Measurements from ENCODE around the gene CMSS1.

The CMSS1 gene

DNA sequence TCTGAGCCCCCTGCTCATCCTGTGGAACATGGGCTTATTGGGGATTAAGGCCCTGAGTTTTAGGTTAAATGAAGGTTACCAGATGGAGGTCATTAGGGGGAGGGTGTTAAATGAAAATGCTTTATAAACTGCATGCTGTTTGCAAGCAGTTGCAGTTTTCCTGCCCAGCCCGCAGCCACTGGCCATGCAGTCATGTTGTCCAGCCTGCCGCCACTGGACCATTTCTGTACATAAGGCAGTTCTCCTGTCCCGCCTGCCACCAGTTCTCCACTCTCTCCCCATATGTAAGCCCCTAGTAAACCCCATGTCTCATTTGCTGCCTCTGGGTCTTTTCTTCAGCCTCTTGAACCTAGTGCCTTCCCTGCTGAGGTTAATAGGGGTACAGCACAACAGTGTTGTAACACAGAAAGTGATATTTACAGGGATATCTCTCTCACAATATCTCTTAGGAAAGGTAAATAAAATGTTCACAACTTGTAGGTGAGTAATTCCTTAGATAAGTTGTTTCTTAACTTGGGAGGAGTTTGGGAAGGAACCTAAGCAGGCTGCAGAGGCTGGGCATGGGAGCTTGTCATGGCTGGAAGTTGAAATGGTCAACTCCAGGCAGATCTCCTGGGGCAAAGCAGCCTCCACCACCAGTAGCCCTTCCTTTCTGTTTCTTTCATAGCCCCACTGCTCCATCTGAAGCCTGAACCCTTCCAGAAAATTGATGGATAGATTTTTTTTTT lies 148.2 kb downstream of the CMSS1 start:
- H3K4me1 ChIP-seq (ENCODE audit: control insufficient read depth, low read depth, low read length) = no peaks in the 10 kb centered on the region
- H3K79me1 ChIP-seq (ENCODE audit: low read length) = no peaks in the 10 kb centered on the region
- H3K18ac ChIP-seq (ENCODE audit: low read length) = no peak overlapping the region
- no peak overlapping the region for H3K56ac ChIP-seq (ENCODE audit: low read length)
- DNase-seq = no peak
- no CpG with 5 or more reads among the region's 3 CpGs for WGBS (ENCODE audit: extremely low coverage, insufficient coverage, low lambda C conversion rate)
- no peak overlapping the region for H2BK5ac ChIP-seq (ENCODE audit: low read length)
- H3K27ac ChIP-seq (ENCODE audit: low read depth, low read length) = no peak overlapping the region
- H3K4me3 ChIP-seq (ENCODE audit: low read length) = no peak overlapping the region
- no peaks in the 10 kb centered on the region for H3K36me3 ChIP-seq (ENCODE audit: control insufficient read depth, insufficient read depth, low read length)
- no peak overlapping the region for H3K9ac ChIP-seq (ENCODE audit: low read length)
- no peak overlapping the region for H2BK15ac ChIP-seq (replicated peaks; ENCODE audit: low read depth)
- H3K23ac ChIP-seq (ENCODE audit: low read length) = no peak overlapping the region
- H2AK5ac ChIP-seq (ENCODE audit: low read length) = no peak overlapping the region
- H2BK120ac ChIP-seq (ENCODE audit: low read depth, low read length) = no peak overlapping the region
- H3K4ac ChIP-seq (ENCODE audit: low read depth, low read length) = no peak overlapping the region
- no peak overlapping the region for H4K5ac ChIP-seq (ENCODE audit: low read length)
- H3K27me3 ChIP-seq (ENCODE audit: insufficient read depth, low read length, poor library complexity) = no peaks in the 10 kb centered on the region
- no peak overlapping the region for H3K4me2 ChIP-seq (ENCODE audit: low read length)
- H4K8ac ChIP-seq (ENCODE audit: low read depth, low read length) = no peak overlapping the region
- no peaks in the 10 kb centered on the region for H3K79me2 ChIP-seq (ENCODE audit: control insufficient read depth, insufficient read depth, low read length)

DNA sequence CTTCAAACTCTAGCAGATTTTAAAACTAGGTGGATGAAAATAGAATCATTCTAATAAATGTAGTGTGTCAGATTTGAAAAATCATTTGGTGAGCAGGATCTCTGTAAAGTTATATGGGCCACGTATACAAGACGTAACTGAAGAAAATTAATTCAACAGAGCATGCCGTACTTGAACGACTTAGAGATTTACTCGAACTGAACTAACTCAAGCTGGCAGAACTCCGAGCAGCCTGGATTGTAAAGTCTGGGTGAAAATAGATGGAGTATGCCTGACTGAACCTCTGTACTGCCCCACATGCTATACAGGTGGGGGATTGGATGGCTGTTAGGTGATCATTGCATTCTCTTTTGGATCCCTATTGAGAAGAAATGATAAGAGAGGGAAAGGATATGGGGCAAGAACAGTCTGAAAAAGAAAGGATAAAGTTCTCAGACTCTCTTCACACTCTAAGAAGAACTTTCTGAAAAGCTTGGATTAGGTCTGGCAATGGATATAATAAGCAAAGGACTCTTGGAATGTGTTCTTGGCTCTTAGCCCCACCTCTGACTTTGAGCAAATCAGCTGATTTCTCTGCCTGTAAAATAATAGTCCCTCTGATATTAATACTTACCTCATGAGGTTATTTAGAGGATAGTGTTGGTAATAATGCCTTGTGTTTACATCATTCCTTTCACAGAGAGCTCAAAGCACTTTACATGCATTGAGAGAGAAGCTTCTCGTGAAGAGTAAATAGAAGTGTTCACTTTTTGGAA lies 149.2 kb downstream of the CMSS1 start:
- no peak overlapping the region for H4K5ac ChIP-seq (ENCODE audit: low read length)
- H2BK15ac ChIP-seq (replicated peaks; ENCODE audit: low read depth) = no peak overlapping the region
- no peak overlapping the region for H3K9ac ChIP-seq (ENCODE audit: low read length)
- no CpG with 5 or more reads among the region's 7 CpGs for WGBS (ENCODE audit: extremely low coverage, insufficient coverage, low lambda C conversion rate)
- H2BK5ac ChIP-seq (ENCODE audit: low read length) = no peak overlapping the region
- no peak overlapping the region for H3K4me3 ChIP-seq (ENCODE audit: low read length)
- no peak overlapping the region for H2AK5ac ChIP-seq (ENCODE audit: low read length)
- H3K36me3 ChIP-seq (ENCODE audit: control insufficient read depth, insufficient read depth, low read length) = no peaks in the 10 kb centered on the region
- H4K8ac ChIP-seq (ENCODE audit: low read depth, low read length) = no peak overlapping the region
- H3K27me3 ChIP-seq (ENCODE audit: insufficient read depth, low read length, poor library complexity) = no peaks in the 10 kb centered on the region
- H3K56ac ChIP-seq (ENCODE audit: low read length) = no peak overlapping the region
- H3K23ac ChIP-seq (ENCODE audit: low read length) = no peak overlapping the region
- H3K18ac ChIP-seq (ENCODE audit: low read length) = no peak overlapping the region
- H3K79me1 ChIP-seq (ENCODE audit: low read length) = no peaks in the 10 kb centered on the region
- no peak for DNase-seq
- no peak overlapping the region for H3K4ac ChIP-seq (ENCODE audit: low read depth, low read length)
- H3K4me2 ChIP-seq (ENCODE audit: low read length) = no peak overlapping the region
- H2BK120ac ChIP-seq (ENCODE audit: low read depth, low read length) = no peak overlapping the region
- no peak overlapping the region for H3K27ac ChIP-seq (ENCODE audit: low read depth, low read length)
- H3K4me1 ChIP-seq (ENCODE audit: control insufficient read depth, low read depth, low read length) = no peaks in the 10 kb centered on the region
- no peaks in the 10 kb centered on the region for H3K79me2 ChIP-seq (ENCODE audit: control insufficient read depth, insufficient read depth, low read length)

DNA sequence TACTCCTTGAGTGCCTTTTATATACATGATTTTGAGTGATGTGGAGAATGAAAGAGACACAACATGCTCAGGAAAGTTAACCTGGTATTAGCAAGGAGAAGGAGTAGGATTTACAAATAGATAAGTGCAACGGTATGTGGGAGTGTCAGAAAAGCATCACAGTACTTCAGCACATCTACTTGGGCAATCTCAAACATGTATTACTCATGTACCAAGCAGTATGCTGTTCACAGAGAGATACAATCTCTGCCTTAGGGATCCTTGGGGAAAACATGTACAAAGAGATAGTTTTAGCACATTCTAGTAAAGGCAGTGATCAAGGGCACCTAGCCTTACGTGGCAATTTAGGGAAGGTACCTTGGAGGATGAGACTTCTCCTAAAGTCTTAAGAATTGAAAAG lies 150.1 kb downstream of the CMSS1 start:
- H3K56ac ChIP-seq (ENCODE audit: low read length) = no peak overlapping the region
- no peak overlapping the region for H4K5ac ChIP-seq (ENCODE audit: low read length)
- no peak overlapping the region for H2BK5ac ChIP-seq (ENCODE audit: low read length)
- no peaks in the 10 kb centered on the region for H3K4me1 ChIP-seq (ENCODE audit: control insufficient read depth, low read depth, low read length)
- no CpG with 5 or more reads among the region's 2 CpGs for WGBS (ENCODE audit: extremely low coverage, insufficient coverage, low lambda C conversion rate)
- H3K27ac ChIP-seq (ENCODE audit: low read depth, low read length) = no peak overlapping the region
- H3K9ac ChIP-seq (ENCODE audit: low read length) = no peak overlapping the region
- no peak overlapping the region for H3K4me2 ChIP-seq (ENCODE audit: low read length)
- H3K18ac ChIP-seq (ENCODE audit: low read length) = no peak overlapping the region
- no peaks in the 10 kb centered on the region for H3K27me3 ChIP-seq (ENCODE audit: insufficient read depth, low read length, poor library complexity)
- no peak overlapping the region for H2BK120ac ChIP-seq (ENCODE audit: low read depth, low read length)
- no peak overlapping the region for H4K8ac ChIP-seq (ENCODE audit: low read depth, low read length)
- DNase-seq = no peak
- no peak overlapping the region for H2BK15ac ChIP-seq (replicated peaks; ENCODE audit: low read depth)
- no peak overlapping the region for H3K4ac ChIP-seq (ENCODE audit: low read depth, low read length)
- no peaks in the 10 kb centered on the region for H3K36me3 ChIP-seq (ENCODE audit: control insufficient read depth, insufficient read depth, low read length)
- H3K4me3 ChIP-seq (ENCODE audit: low read length) = no peak overlapping the region
- H3K23ac ChIP-seq (ENCODE audit: low read length) = no peak overlapping the region
- no peaks in the 10 kb centered on the region for H3K79me1 ChIP-seq (ENCODE audit: low read length)
- no peak overlapping the region for H2AK5ac ChIP-seq (ENCODE audit: low read length)
- H3K79me2 ChIP-seq (ENCODE audit: control insufficient read depth, insufficient read depth, low read length) = no peaks in the 10 kb centered on the region

DNA sequence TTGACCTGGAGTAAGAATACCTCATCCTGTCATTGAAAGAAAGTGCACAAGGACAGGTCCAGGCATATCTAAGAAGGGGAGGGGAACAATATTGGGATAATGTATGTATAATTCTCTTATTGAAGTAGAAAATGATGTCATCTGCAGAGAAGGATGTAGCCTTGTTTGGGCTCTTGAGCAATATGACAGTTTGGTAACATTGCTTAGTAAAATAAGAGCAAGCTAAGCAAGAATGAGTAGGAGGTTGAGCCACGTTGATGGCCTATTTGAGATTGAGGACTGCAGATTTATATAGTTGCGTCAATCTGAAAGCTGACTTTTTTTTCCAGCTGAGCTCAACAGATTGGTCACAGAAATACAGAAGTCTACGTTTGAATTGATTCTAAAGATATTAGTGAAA lies 151.5 kb downstream of the CMSS1 start:
- Histone ChIP-seq H2BK15ac (replicated peaks; ENCODE audit: low read depth) (no peak overlapping the region), H3K4me3 (ENCODE audit: low read length) (no peak overlapping the region), H3K18ac (ENCODE audit: low read length) (no peak overlapping the region), H3K23ac (ENCODE audit: low read length) (no peak overlapping the region), H3K4ac (ENCODE audit: low read depth, low read length) (no peak overlapping the region), H2AK5ac (ENCODE audit: low read length) (no peak overlapping the region), H3K79me1 (ENCODE audit: low read length) (no peaks in the 10 kb centered on the region), H2BK120ac (ENCODE audit: low read depth, low read length) (no peak overlapping the region), H3K79me2 (ENCODE audit: control insufficient read depth, insufficient read depth, low read length) (no peaks in the 10 kb centered on the region), H3K27ac (ENCODE audit: low read depth, low read length) (no peak overlapping the region), H3K4me1 (ENCODE audit: control insufficient read depth, low read depth, low read length) (no peaks in the 10 kb centered on the region), H3K9ac (ENCODE audit: low read length) (no peak overlapping the region), H3K36me3 (ENCODE audit: control insufficient read depth, insufficient read depth, low read length) (no peaks in the 10 kb centered on the region), H4K5ac (ENCODE audit: low read length) (no peak overlapping the region), H3K4me2 (ENCODE audit: low read length) (no peak overlapping the region), H3K27me3 (ENCODE audit: insufficient read depth, low read length, poor library complexity) (no peaks in the 10 kb centered on the region), H2BK5ac (ENCODE audit: low read length) (no peak overlapping the region), H3K56ac (ENCODE audit: low read length) (no peak overlapping the region), H4K8ac (ENCODE audit: low read depth, low read length) (no peak overlapping the region)
- DNase-seq = no peak
- no CpG with 5 or more reads among the region's 3 CpGs for WGBS (ENCODE audit: extremely low coverage, insufficient coverage, low lambda C conversion rate)

DNA sequence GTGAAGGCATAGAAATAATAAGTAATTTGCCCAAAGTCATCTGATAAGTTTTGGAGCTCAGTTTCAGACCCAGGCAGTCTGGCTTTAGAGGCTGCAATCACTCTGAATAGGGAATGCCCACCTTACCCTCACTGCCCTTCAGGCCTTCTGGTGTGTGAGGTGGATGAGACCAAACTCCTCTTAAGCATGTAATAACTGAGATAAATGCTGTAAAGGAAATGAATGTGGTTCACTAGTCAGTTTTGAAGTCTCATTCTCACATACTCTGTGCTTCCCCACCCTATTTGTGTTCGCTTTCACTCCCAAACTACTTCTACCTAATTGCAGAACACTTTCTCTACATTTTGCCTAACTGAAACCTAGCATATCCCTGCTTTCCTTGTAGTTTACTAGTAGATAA lies 152.5 kb downstream of the CMSS1 start:
- H3K9ac ChIP-seq (ENCODE audit: low read length) = no peak overlapping the region
- H3K23ac ChIP-seq (ENCODE audit: low read length) = no peak overlapping the region
- H3K4ac ChIP-seq (ENCODE audit: low read depth, low read length) = no peak overlapping the region
- H2BK15ac ChIP-seq (replicated peaks; ENCODE audit: low read depth) = no peak overlapping the region
- no peak overlapping the region for H4K5ac ChIP-seq (ENCODE audit: low read length)
- H3K79me2 ChIP-seq (ENCODE audit: control insufficient read depth, insufficient read depth, low read length) = no peaks in the 10 kb centered on the region
- H3K27ac ChIP-seq (ENCODE audit: low read depth, low read length) = no peak overlapping the region
- no peak overlapping the region for H3K18ac ChIP-seq (ENCODE audit: low read length)
- no CpG with 5 or more reads among the region's 1 CpG for WGBS (ENCODE audit: extremely low coverage, insufficient coverage, low lambda C conversion rate)
- H3K4me2 ChIP-seq (ENCODE audit: low read length) = no peak overlapping the region
- H3K4me3 ChIP-seq (ENCODE audit: low read length) = no peak overlapping the region
- no peak for DNase-seq
- no peaks in the 10 kb centered on the region for H3K27me3 ChIP-seq (ENCODE audit: insufficient read depth, low read length, poor library complexity)
- no peaks in the 10 kb centered on the region for H3K4me1 ChIP-seq (ENCODE audit: control insufficient read depth, low read depth, low read length)
- H2BK5ac ChIP-seq (ENCODE audit: low read length) = no peak overlapping the region
- H2AK5ac ChIP-seq (ENCODE audit: low read length) = no peak overlapping the region
- H3K36me3 ChIP-seq (ENCODE audit: control insufficient read depth, insufficient read depth, low read length) = no peaks in the 10 kb centered on the region
- no peak overlapping the region for H3K56ac ChIP-seq (ENCODE audit: low read length)
- H3K79me1 ChIP-seq (ENCODE audit: low read length) = no peaks in the 10 kb centered on the region
- H4K8ac ChIP-seq (ENCODE audit: low read depth, low read length) = no peak overlapping the region
- no peak overlapping the region for H2BK120ac ChIP-seq (ENCODE audit: low read depth, low read length)
